Measurements from ENCODE around the gene KLF16.

KLF16 gene

GRCh38 chr19:1818549-1819195 is 44.7 kb downstream of the KLF16 start:
- no peak for DNase-seq

GRCh38 chr19:1817553-1818179 is 45.7 kb downstream of the KLF16 start:
- no peak for DNase-seq

GRCh38 chr19:1816530-1817298 is 46.7 kb downstream of the KLF16 start:
- no peak for DNase-seq

- DNase-seq = no peak
These were observed 47.5 kb downstream of the KLF16 start for GRCh38 chr19:1815605-1816529.

- no peak for DNase-seq
These were observed 48.4 kb downstream of the KLF16 start for GRCh38 chr19:1814833-1815604.

GRCh38 chr19:1814391-1814790 is 49.0 kb downstream of the KLF16 start:
- no peak for DNase-seq

GRCh38 chr19:1813192-1814182 is 49.9 kb downstream of the KLF16 start:
- DNase-seq = no peak

- DNase-seq = no peak
These were observed 50.8 kb downstream of the KLF16 start for GRCh38 chr19:1812426-1813191.

GRCh38 chr19:1811942-1812425 is 51.4 kb downstream of the KLF16 start, which contains the start of gene ATP8B3:
Gene ATP8B3, minus strand, starts transcription at chr19:1812276. Its CDS starts 540 bp downstream, at chr19:1811736.
- DNase-seq = no peak

- DNase-seq = no peak
These were observed 51.9 kb downstream of the KLF16 start for GRCh38 chr19:1811472-1811894.

GRCh38 chr19:1810439-1811160 is 52.8 kb downstream of the KLF16 start:
- no peak for DNase-seq

- no peak for DNase-seq
These were observed 53.7 kb downstream of the KLF16 start for GRCh38 chr19:1809678-1810077.

- DNase-seq = no peak
These were observed 55.0 kb downstream of the KLF16 start for GRCh38 chr19:1808395-1808731.

GRCh38 chr19:1807695-1808394 is 55.5 kb downstream of the KLF16 start:
- no peak for DNase-seq

- DNase-seq = no peak
These were observed 56.2 kb downstream of the KLF16 start for GRCh38 chr19:1807030-1807694.

GRCh38 chr19:1806184-1807029 is 57.0 kb downstream of the KLF16 start:
- DNase-seq = no peak

Measured in NCI-H2107 (cell line).